Activated CD4-positive, alpha-beta T cell treated with anti-CD3 and anti-CD28 coated beads for 1 hour (primary cell): ENCODE data around the gene STRN.
"Not testable (repeated sequence)": the region's sequence is repeated elsewhere in the genome, so short reads cannot be mapped to it uniquely, and the experiment has no call there.

Experiments used
- DNase-seq: peaks from one replicate; pipeline ENCODE4 v3.0.0-alpha.2; 2020

The STRN gene

DNA sequence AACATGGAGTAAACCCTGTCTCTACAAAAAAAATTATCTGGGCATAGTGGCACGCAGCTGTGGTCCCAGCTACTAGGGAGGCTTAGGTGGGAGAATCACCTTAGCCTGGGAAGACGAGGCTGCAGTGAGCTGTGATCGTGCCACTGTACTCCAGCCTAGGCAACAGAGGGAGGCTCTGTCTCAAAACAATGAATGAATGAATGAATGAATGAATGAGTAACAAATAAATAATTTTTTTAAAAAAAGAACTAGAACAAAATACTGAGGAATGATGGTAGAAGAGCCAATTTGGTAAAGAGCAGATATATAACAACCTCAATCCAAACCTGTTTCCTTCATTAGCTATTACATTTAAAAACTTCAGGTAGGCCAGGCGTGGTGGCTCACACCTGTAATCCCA is 60.1 kb downstream of the STRN start:
- DNase-seq: no peak

- no peak for DNase-seq
Measured at GRCh38 chr2:36904636-36905035, 61.7 kb downstream of the STRN start.

GRCh38 chr2:36902385-36903120 is 63.8 kb downstream of the STRN start:
- no peak for DNase-seq

DNA sequence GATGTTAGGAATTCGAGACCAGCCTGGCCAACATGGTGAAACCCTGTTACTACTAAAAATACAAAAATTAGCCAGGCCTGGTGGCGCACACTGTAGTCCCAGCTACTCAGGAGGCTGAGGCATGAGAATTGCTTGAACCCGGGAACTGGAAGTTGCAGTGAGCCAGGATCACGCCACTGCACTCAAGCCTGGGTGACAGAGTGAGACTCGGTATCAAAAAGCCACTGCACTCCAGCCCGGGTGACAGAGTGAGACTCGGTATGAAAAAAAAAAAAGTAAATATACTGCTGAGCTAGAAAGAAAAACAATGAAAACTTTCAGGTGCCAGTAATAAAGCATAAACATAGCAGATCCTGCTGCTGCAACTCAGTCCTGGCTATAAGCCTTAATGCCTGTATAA is 73.5 kb downstream of the STRN start:
- no peak for DNase-seq

GRCh38 chr2:36889795-36890194 is 76.5 kb downstream of the STRN start:
- no peak for DNase-seq

DNA sequence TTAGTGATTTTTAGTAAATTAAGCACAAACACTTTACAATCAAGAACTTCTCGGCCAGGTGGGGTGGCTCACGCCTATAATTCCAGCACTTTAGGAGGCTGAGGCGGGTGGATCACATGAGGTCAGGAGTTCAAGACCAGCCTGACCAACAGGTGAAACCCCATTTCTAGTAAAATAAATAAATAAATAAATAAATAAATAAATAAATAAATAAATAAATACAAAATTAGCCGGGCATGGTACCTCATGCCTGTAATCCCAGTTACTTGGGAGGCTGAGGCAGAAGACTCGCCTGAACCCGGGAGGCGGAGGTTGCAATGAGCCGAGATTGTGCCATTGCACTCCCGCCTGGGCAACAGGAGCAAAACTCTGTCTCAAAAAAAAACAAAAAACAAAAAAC is 79.2 kb downstream of the STRN start:
- not testable (repeated sequence) for DNase-seq

GRCh38 chr2:36886664-36887063 is 79.7 kb downstream of the STRN start:
- no peak for DNase-seq

DNA sequence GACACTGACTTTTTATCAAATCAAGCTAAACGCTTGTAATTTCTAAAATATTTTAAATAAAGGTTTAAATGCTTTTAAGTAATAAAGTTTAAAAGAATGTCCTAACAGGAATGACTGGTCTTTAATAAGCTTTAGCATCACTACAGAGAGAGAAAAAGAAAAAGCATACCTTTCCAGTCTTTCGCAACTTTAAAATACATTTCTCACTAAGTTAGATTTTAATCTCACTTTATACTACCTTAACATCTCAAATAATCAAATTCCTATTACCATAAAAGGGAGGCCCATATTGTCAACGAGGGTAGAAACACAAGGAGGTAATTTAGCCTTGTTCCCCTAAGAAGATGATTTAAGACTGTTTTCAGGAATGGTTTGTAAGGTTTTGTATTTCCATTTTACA is 80.7 kb downstream of the STRN start:
- no peak for DNase-seq

GRCh38 chr2:36882532-36882931 is 83.8 kb downstream of the STRN start:
- no peak for DNase-seq

- no peak for DNase-seq
Measured at GRCh38 chr2:36881816-36882215, 84.5 kb downstream of the STRN start.

GRCh38 chr2:36878429-36878828 is 87.9 kb downstream of the STRN start:
- DNase-seq: no peak

- DNase-seq: no peak
Measured at GRCh38 chr2:36871068-36871707, 95.1 kb downstream of the STRN start.

DNA sequence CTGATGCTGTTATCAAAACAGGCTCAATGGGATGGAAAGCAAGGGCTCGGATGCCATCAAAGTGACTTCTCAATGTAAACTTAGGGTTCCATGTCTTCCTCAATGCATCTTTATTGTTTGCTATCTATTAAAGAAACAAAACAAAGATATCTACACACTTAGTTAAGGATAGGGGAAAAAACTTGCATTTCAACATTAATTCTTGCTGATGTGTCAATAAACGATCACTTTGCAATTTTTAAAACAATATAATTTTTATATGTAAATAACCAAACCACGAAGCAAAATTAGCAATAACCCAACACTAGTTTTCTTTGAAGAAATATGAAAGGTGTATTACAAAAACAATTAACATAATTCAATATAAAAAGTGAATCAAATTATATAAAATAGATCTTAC is 96.7 kb downstream of the STRN start:
- no peak for DNase-seq

GRCh38 chr2:36861896-36862295 is 104.4 kb downstream of the STRN start:
- DNase-seq: no peak

DNA sequence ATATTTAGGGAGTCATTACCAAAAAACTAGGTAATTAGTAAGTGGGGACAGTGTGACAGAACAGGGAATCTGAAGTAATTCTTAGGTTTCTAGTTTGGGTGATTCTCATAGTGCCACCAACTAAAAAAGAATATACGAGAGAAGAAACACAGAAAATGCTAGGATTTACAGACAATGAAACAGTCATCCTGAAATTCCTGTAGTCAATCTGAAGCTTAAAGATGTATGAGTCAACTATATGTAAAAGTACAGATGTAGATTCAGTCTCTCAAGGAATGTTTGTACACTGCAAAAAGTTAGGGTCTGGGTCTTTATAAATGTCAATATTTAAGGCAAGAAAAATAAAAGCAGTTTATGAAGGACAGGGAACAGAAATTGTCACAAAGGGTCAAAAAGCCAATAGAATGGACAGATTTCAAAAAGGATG is 107.0 kb downstream of the STRN start:
- DNase-seq: no peak

DNA sequence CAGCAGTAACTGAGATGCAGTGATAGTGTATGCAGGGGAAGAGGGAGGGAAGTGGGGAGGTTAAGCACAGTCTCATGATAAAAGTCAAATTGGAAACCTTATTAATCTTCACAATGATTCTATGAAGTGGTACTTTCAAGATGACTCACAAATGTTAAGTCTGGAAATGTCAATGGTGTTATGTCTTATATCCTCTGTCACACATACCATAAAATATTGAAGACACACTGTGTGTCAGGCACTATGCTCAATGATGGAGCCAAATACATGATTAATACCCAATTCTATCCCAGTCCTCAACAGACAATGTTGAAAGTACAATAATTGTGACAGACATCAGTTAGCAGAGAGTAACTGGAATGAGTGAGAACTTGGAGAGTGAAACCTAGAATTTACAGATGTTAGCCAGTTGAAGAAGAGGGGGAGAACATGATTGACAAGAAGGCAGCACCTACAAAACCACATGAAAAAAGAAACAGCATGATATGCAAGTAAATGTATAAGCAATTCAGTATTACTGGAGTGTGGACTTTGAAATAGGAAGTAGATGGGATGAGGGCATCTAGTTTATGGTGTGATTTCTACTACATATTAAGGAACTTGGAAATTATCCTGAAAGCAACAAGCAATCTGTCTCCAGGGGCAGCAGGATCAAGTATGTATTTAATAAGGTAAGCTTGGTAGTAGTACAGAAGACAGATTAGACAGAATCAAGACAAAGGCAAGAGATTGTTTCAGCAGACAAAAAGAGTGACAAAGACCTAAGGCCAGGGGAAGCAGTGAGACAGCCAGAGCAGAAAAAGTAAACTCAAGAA is 107.6 kb downstream of the STRN start:
- no peak for DNase-seq

DNA sequence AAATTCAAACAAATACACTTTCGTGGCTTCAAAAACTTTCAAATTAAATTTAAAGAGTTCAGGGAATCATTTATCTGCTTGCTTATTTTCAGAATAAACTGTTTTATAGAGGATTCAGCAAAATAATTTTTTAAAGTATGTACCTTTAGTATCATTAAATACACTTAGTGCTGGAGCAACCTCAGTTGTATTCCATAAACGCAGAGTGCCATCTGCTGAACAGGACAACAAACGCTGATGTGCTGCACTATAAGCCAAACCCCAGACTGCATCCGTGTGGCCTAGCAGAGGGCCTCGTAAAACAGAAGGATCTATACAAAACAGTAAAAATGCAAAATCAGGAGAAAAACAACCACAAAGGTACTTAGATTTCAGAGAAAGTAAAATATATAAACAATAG is 108.6 kb downstream of the STRN start:
- DNase-seq: no peak

- no peak for DNase-seq
Measured at GRCh38 chr2:36855429-36855828, 110.9 kb downstream of the STRN start.

- DNase-seq: no peak
Measured at GRCh38 chr2:36854241-36854640, 112.1 kb downstream of the STRN start.

- DNase-seq: no peak
Measured at GRCh38 chr2:36849265-36849664, 117.1 kb downstream of the STRN start.

GRCh38 chr2:36843838-36844237 is 122.5 kb downstream of the STRN start:
- DNase-seq: no peak

DNA sequence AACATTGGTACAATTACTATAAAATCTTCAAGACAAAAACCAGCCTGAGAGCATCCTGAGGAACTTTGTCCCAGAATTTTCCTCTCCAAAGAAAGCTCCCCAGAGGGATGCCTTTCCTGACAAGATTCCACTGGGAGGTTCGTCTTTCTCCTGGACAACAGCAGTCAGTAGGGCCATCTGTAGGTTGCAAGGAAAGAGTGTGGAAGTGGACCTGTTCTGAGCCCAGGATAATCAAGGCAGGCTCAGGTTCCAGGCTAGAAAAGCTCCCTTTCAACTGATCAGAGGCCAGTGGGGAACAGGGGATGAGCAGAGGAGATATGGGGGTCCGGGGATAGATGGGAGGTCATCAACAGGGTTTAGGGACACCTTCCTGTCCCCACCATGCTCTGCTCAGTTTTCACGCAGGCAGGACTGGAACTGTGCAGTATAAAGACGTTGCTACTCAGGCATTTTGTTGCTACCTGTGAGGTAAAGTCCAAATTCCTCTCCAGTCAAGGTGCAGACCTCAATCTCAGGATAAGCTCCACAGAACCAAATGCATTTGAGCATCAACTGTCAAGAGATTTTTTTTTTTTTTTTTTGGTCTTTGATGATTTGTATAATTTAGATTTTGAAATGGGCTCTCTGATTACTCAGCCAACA is 126.2 kb downstream of the STRN start:
- DNase-seq: no peak

DNA sequence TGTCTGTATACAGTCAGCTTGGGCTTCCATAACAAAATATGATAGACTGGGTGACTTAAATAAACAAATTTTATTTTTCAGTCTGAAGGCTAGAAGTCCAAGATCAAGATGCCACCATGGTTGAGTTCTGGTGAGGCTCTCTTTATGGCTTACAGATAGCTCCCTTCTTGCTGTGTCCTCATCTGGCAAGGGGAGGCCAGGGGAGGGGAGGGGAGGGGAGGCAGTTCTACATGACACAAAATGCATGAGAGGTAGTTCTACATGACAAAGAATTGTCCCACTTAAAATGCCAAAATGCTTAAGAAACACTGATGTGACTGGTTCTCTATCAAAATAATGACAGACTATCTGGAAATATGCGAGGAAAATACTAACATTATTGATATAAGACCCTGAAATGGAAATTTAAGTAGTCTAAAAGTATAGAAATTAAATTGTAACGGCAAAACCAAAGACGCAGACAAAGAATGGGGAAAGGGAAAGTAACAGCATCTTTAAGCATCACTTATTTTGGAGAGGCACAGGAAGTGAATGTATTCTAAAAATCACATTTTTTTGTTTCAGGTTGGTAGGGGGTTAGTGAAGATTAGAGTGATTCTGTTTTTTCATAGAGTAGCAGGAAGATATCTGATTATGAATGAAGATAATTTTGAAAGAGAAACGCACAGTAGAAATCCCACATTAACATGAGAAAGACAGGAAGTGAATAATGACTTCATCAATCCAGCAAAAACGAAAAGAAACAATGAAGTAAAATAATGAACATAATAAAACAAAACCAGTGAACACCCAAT is 131.4 kb downstream of the STRN start:
- DNase-seq: no peak
